Thyroid gland (tissue), 4 donors: ENCODE measurements around the gene ANGPTL4.

ENCODE experiments used
- CTCF ChIP-seq, 6 experiments: fragments of 200-600 bp in 3 of 6; fragments of 450-650 bp in 3 of 6; sonication (generic) in 3 of 6; IDR thresholded peaks; one replicate each; pipeline ENCODE4 v1.5.1; 2016 to 2019; ENCODE audit warnings: antibody characterized with exemption in 6 of 6, mild to moderate bottlenecking in 2 of 6, inconsistent platforms in 1 of 6, moderate library complexity in 1 of 6
- POLR2A ChIP-seq, 2 donors: fragments of 450-650 bp; IDR thresholded peaks; one replicate each; pipeline ENCODE4 v1.6.1; 2017; ENCODE audit warnings: antibody characterized with exemption in 2 of 2, mild to moderate bottlenecking in 2 of 2, moderate library complexity in 1 of 2

GRCh38 chr19:8316351-8317125 lies 47.4 kb upstream of the ANGPTL4 start:
- no peak for TF ChIP-seq CTCF (IDR thresholded peaks at IDR 0.05)
- TF ChIP-seq POLR2A (IDR thresholded peaks at IDR 0.05): no peak
